Measurements from ENCODE around the gene RBM17.
"Not testable (repeated sequence)": the region's sequence is repeated elsewhere in the genome, so short reads cannot be mapped to it uniquely, and the experiment has no call there.

The RBM17 gene

GRCh38 chr10:6088721-6089333 lies at the start of gene RBM17:
Gene RBM17, plus strand, starts transcription at chr10:6089034. Its CDS starts 8,032 bp downstream, at chr10:6097066.
- peak; percentile 90 for DNase-seq (ENCODE audit: low read depth)

GRCh38 chr10:6039711-6040110 lies 49.1 kb upstream of the RBM17 start:
- no peak for DNase-seq (ENCODE audit: low read depth)

- DNase-seq (ENCODE audit: low read depth): no peak
Observed at GRCh38 chr10:6040205-6040604, 48.6 kb upstream of the RBM17 start.

- not testable (repeated sequence) for DNase-seq (ENCODE audit: low read depth)
Observed at GRCh38 chr10:6043377-6043776, 45.5 kb upstream of the RBM17 start.

GRCh38 chr10:6044060-6044459 lies 44.8 kb upstream of the RBM17 start:
- no peak for DNase-seq (ENCODE audit: low read depth)

GRCh38 chr10:6044751-6045313 lies 44.0 kb upstream of the RBM17 start:
- no peak for DNase-seq (ENCODE audit: low read depth)

- DNase-seq (ENCODE audit: low read depth): no peak
Observed at GRCh38 chr10:6045314-6045848, 43.5 kb upstream of the RBM17 start.

- DNase-seq (ENCODE audit: low read depth): no peak
Observed at GRCh38 chr10:6045878-6046772, 42.7 kb upstream of the RBM17 start.

GRCh38 chr10:6046773-6047611 lies 41.8 kb upstream of the RBM17 start:
- DNase-seq (ENCODE audit: low read depth): no peak

GRCh38 chr10:6047847-6048246 lies 41.0 kb upstream of the RBM17 start:
- no peak for DNase-seq (ENCODE audit: low read depth)

- no peak for DNase-seq (ENCODE audit: low read depth)
Observed at GRCh38 chr10:6048281-6049030, 40.4 kb upstream of the RBM17 start.

- no peak for DNase-seq (ENCODE audit: low read depth)
Observed at GRCh38 chr10:6049031-6049400, 39.8 kb upstream of the RBM17 start.

GRCh38 chr10:6050801-6051445 lies 37.9 kb upstream of the RBM17 start:
- DNase-seq (ENCODE audit: low read depth): peak; percentile 98

- peak; percentile 76 for DNase-seq (ENCODE audit: low read depth)
Observed at GRCh38 chr10:6052247-6053221, 36.3 kb upstream of the RBM17 start.

GRCh38 chr10:6053303-6053702 lies 35.5 kb upstream of the RBM17 start:
- DNase-seq (ENCODE audit: low read depth): no peak

GRCh38 chr10:6053816-6054631 lies 34.8 kb upstream of the RBM17 start:
- DNase-seq (ENCODE audit: low read depth): no peak

GRCh38 chr10:6054884-6055283 lies 34.0 kb upstream of the RBM17 start:
- DNase-seq (ENCODE audit: low read depth): no peak

- no peak for DNase-seq (ENCODE audit: low read depth)
Observed at GRCh38 chr10:6055929-6056328, 32.9 kb upstream of the RBM17 start.
